Activated CD8-positive, alpha-beta T cell treated with anti-CD3 and anti-CD28 coated beads for 36 hours (primary cell): ENCODE results near the gene C19orf85. TPM values are rescaled to one million over a fixed set of nuclear protein-coding genes. Genes with fewer than 3 reads are reported as not detected.

Experiments used
- ATAC-seq: fragments of 200-7000 bp; cut with Tn5 transposase; one replicate; pipeline ENCODE4 v1.10.0; 2021; ENCODE audit warnings: mild to moderate bottlenecking, moderate library complexity
- CTCF ChIA-PET: fragments of 350-600 bp; sonication (Branson Sonifier 250); formaldehyde crosslinking; loops from one replicate; lab custom pipeline; 2021; ENCODE audit warnings: antibody characterized with exemption; lab: Charles Lee
- POLR2A ChIA-PET: fragments of 350-600 bp; sonication (Branson Sonifier 250); formaldehyde crosslinking; loops from one replicate; lab custom pipeline; 2021; ENCODE audit warnings: antibody characterized with exemption; lab: Charles Lee
- DNase-seq: peaks from one replicate; pipeline ENCODE4 v3.0.0-alpha.2; 2020
- H3K27ac Mint-ChIP-seq: one replicate; pipeline ENCODE4 v1.8.0; 2021; ENCODE audit warnings: mild to moderate bottlenecking, mixed read lengths
- H3K27me3 Mint-ChIP-seq: one replicate; pipeline ENCODE4 v1.8.0; 2021; ENCODE audit warnings: mixed read lengths
- H3K36me3 Mint-ChIP-seq: one replicate; pipeline ENCODE4 v1.8.0; 2021; ENCODE audit warnings: low read depth, mixed read lengths
- H3K4me1 Mint-ChIP-seq: one replicate; pipeline ENCODE4 v1.8.0; 2021; ENCODE audit warnings: low read depth, mixed read lengths
- H3K4me3 Mint-ChIP-seq: one replicate; pipeline ENCODE4 v1.8.0; 2021; ENCODE audit warnings: mild to moderate bottlenecking, moderate library complexity, mixed read lengths
- H3K9me3 Mint-ChIP-seq: one replicate; pipeline ENCODE4 v1.8.0; 2021; ENCODE audit warnings: mixed read lengths
- intact Hi-C: fragments of 100-400 bp; cut with micrococcal nuclease; formaldehyde crosslinking; loops from one replicate; pipeline ENCODE4 v1.10.0; 2022
- total RNA-seq, 2 experiments: library from RNA; stranded (reverse); gene quantifications; one replicate each; pipeline ENCODE4 v1.2.3, GENCODE V29; 2021
- TF ChIP-seq, protein P1 (sequence below): fragments of 200-600 bp; IDR thresholded peaks from one replicate; pipeline ENCODE4 v1.8.0; 2022; ENCODE audit warnings: antibody characterized with exemption, mild to moderate bottlenecking

C19orf85 gene
- total RNA-seq, 2 experiments from 2014 or later = not detected

DNA sequence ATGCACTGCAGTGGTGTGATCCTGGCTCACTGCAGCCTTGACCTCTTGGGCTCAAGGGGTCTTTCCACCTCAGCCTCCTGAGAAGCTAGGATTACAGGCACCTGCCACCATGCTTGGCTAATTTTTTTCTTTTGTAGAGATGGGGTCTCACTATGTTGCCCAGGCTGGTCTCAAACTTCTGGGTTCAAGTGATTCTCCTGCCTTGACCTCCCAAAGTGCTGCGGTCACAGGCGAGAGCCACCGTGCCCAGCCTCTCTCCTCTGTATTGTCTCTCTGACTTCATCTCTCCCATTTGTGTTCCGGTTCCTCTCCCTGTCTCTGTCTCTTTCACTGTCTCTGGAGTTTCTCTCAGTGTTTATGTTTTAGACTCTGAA, 1.7 kb upstream of the C19orf85 start:
- Mint-ChIP-seq H3K36me3 (no peaks in the 10 kb centered on the region), H3K27me3 (no peaks in the 10 kb centered on the region), H3K4me1 (peaks cover 10% of the 10 kb centered on the region), H3K9me3 (no peaks in the 10 kb centered on the region), H3K27ac (no peak overlapping the region), H3K4me3 (no peak overlapping the region)
- ChIA-PET POLR2A (interaction anchor here (0.6 to 0.7 kb wide), 2 partner anchors 67 to 163 kb away, joined by 3 read pairs; no protein-coding TSS in a partner anchor), CTCF (interaction anchor here (1.5 to 4.4 kb wide), 8 partner anchors 11 to 166 kb away, joined by 3 to 77 read pairs (median 10); partner anchors contain the start of gene ZNF628)
- intact Hi-C loops = loop anchor here (5.0 kb wide), 1 partner anchor 36 kb away; no protein-coding TSS in a partner anchor
- TF ChIP-seq, protein P1, sequence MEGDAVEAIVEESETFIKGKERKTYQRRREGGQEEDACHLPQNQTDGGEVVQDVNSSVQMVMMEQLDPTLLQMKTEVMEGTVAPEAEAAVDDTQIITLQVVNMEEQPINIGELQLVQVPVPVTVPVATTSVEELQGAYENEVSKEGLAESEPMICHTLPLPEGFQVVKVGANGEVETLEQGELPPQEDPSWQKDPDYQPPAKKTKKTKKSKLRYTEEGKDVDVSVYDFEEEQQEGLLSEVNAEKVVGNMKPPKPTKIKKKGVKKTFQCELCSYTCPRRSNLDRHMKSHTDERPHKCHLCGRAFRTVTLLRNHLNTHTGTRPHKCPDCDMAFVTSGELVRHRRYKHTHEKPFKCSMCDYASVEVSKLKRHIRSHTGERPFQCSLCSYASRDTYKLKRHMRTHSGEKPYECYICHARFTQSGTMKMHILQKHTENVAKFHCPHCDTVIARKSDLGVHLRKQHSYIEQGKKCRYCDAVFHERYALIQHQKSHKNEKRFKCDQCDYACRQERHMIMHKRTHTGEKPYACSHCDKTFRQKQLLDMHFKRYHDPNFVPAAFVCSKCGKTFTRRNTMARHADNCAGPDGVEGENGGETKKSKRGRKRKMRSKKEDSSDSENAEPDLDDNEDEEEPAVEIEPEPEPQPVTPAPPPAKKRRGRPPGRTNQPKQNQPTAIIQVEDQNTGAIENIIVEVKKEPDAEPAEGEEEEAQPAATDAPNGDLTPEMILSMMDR = no peak
- no peak for DNase-seq
- ATAC-seq = no peak

GRCh38 chr19:55465460-55466240, 1.1 kb upstream of the C19orf85 start:
- DNase-seq (no peak), ATAC-seq (no peak)
- Mint-ChIP-seq H3K36me3 (no peaks in the 10 kb centered on the region), H3K27ac (no peak overlapping the region), H3K27me3 (no peaks in the 10 kb centered on the region), H3K9me3 (no peaks in the 10 kb centered on the region), H3K4me1 (peaks cover 14% of the 10 kb centered on the region), H3K4me3 (no peak overlapping the region)
- intact Hi-C loops = loop anchor here (5.0 kb wide), 1 partner anchor 37 kb away; no protein-coding TSS in a partner anchor
- ChIA-PET POLR2A (interaction anchor here (0.6 to 0.7 kb wide), 3 partner anchors 36 to 163 kb away, joined by 3 read pairs; no protein-coding TSS in a partner anchor), CTCF (interaction anchor here (1.5 to 4.4 kb wide), 3 partner anchors 12 to 167 kb away, joined by 3 to 77 read pairs (median 38); no protein-coding TSS in a partner anchor)
- TF ChIP-seq, protein P1 = no peak

DNA sequence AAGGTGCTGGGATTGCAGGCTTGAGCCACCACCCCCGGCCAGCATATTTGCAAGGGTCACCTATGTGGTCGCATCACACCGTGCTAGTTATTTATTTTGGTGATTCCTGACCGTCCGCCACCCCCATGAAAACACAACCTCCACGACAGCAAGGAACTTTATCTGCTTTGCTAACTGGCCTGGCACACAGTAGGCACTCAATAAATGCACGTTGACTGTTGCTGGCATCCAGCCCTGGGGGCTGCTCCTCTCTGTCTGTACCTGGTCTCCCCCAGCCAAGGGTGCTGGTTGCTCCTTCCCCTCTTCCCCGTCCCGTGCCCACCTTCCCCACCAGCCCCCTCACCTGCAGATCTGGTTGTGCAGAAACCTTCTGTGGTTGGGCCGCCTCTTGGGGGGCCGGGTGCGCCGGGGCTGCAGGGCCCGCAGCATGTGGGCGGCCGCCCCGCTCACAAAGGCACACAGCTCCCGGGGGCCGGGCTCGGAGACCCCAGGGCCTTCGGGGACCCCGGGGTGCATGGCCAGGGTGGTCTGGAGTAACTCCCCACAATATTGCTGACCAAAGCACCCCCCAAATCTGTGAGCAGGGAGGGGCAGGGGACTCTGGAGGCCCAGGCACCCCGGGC, 401 bp downstream of the C19orf85 start:
- intact Hi-C loops = no loop called here
- H3K4me3 Mint-ChIP-seq = no peak overlapping the region

GRCh38 chr19:55463583-55464031, 944 bp downstream of the C19orf85 start:
- ChIA-PET POLR2A (interaction anchor here (1.5 kb wide), 1 partner anchor 38 kb away, joined by 3 read pairs; no protein-coding TSS in a partner anchor), CTCF (interaction anchor here (2.4 kb wide), 1 partner anchor 40 kb away, joined by 11 read pairs; no protein-coding TSS in a partner anchor)
- Mint-ChIP-seq H3K27ac (no peak overlapping the region), H3K4me3 (no peak overlapping the region), H3K36me3 (no peaks in the 10 kb centered on the region), H3K4me1 (peaks cover 21% of the 10 kb centered on the region), H3K9me3 (no peaks in the 10 kb centered on the region), H3K27me3 (no peaks in the 10 kb centered on the region)
- TF ChIP-seq, protein P1 = no peak
- DNase-seq (no peak), ATAC-seq (no peak)
- intact Hi-C loops = no loop called here

More for the DNA sequence above, 401 bp downstream of the C19orf85 start:
- CTCF ChIA-PET = interaction anchor here (2.4 kb wide), 1 partner anchor 40 kb away, joined by 11 read pairs; no protein-coding TSS in a partner anchor
- POLR2A ChIA-PET = interaction anchor here (1.5 kb wide), 1 partner anchor 37 kb away, joined by 3 read pairs; no protein-coding TSS in a partner anchor
- Mint-ChIP-seq H3K9me3 (no peaks in the 10 kb centered on the region), H3K36me3 (no peaks in the 10 kb centered on the region), H3K27me3 (no peaks in the 10 kb centered on the region), H3K4me1 (peaks cover 21% of the 10 kb centered on the region), H3K27ac (no peak overlapping the region)
- ATAC-seq = no peak
- no peak for DNase-seq
- TF ChIP-seq, protein P1 = no peak
